ENCODE measurements around the gene DTX4.
"Not testable (repeated sequence)": the region's sequence is repeated elsewhere in the genome, so short reads cannot be mapped to it uniquely, and the experiment has no call there.

DTX4 gene

DNA sequence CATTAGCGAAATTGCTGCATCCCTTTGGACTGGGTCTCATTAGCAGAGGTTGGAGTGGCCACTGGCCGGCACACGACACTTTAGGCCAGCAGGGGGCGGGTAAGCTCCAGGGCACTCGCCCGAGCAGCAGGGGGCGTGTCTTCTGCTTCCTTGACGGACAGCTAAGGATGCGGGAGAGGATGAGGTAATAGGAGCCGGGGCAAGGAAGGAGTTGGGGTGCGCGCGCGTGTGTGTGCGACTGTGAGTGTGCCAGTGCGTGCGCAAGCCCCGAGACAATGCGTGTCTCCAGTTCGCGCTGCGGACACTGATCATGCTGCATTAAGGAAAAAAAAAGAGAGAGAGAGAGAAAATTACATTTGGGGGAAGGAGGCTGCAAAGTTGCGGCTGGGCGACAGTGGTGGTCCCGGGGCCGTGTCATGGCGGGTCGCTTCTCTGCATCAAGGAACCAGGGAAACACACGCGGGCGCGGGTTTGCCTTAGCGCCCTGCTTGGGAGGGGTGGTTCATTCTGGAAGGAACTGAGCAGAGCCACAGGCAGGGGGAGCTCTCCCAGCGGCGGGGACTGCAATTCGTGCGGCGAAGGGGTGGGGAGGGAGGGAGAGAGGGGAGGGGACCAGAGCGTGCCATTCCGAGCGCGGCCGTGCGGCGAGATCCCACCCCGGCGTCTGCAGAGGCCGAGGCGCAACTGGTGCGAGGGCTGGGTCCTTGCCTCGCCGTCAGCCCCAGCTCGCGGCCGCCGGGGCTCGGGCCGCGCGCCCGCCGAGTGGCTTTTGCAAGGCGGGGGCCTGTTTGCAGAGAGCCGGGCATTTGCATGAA is at the start of gene DTX4:
Gene DTX4, plus strand, starts transcription at position 625 of the 815 bp plus-strand sequence. CDS start 464 bp downstream, outside the sequence.
- DNase-seq (ENCODE audit: low read depth in 2 of 3, low spot score in 1 of 3), result peak; percentile 80 to 90 (median 89)

DNA sequence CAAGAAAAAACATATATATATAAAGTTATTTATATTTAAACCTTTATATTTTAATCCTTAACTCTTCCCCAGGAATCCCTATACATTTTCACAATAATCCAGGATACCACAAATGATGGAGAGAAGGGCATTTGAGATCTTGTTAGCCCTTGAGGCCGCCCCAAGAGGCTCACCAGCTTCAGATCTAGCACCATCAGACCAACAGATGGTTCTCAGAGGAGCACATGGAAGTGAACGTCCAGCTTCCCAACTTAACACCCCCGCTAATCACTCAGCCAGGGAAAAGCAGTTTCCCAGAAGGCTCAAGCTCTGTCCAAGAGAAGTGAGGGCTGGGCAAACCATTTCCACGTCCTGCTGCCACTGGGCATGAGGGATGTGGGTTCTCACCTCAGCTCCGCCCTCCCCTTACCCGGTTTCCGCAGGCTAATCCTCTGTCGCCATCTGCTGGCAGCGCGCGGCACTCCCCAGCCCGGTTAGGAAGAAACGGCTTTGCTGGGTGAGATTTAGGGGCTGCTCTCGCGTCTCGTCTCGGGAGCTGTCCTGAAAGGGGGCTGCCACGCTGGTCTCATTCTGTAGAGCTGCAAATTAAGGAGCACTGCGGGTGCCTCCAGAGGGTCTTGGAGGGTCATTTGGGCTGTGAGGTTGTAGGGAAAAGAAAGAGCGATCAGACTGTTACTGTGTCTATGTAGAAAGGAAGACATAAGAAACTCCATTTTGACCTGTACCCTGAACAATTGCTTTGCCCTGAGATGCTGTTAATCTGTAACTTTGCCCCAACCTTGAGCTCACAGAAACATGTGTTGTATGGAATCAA is 36.1 kb upstream of the DTX4 start:
- peak; percentile 74 to 91 (median 83) for DNase-seq (ENCODE audit: low read depth in 2 of 3, low spot score in 1 of 3)

DNA sequence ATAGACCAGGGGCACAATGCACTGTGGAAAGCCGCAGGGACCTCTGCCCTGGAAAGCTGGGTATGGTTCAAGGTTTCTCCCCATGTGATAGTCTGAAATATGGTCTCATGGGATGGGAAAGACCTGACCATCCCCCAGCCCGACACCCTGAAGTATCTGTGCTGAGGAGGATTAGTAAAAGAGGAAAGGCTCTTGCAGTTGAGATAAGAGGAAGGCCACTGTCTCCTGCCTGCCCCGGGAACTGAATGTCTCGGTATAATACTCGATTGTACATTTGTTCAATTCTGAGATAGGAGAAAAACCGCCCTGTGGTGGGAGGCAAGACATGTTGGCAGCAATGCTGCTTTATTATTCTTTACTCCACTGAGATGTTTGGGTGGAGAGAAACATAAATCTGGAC is 35.4 kb upstream of the DTX4 start:
- DNase-seq (ENCODE audit: low read depth in 2 of 3, low spot score in 1 of 3), result not testable (repeated sequence)

DNA sequence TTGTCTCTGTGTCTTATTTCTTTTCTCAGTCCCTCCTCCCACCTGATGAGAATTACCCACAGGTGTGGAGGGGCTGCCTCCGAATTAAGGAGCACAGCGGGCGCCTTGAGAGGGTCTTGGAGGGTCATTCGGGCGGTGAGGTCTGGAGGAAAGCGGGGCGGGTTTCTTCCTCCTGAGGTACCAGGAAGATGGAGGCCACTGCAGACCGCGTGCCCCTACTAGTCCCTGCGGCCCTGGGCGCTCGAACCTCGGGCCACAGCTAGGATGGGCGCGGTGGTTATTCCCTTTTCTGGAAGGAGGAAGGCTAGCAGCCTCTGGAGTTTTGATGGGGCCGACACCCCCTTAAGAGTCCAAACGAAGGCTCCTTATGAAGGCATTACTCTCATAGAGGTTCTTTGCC is 34.7 kb upstream of the DTX4 start:
- DNase-seq (ENCODE audit: low read depth in 2 of 3, low spot score in 1 of 3), result no peak

DNA sequence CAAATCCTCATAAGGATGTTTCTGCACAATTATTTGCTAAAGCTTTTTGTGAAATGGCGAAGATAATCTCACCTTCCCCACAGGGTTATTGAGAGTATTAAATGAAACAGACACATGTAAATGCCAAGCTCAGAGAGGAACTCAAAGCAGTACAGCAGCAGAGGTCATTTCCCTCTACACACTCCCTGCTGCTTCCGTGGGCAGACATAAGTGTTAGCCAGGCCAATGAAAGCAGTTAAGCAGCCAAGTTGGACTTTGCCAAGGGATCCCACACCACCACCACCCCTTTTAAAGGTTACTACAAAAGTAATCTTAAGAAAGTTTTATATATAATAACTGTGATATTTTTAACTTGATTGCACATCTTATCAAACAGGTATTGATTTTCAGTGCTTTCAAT is 33.3 kb upstream of the DTX4 start:
- no peak for DNase-seq (ENCODE audit: low read depth in 2 of 3, low spot score in 1 of 3)

DNA sequence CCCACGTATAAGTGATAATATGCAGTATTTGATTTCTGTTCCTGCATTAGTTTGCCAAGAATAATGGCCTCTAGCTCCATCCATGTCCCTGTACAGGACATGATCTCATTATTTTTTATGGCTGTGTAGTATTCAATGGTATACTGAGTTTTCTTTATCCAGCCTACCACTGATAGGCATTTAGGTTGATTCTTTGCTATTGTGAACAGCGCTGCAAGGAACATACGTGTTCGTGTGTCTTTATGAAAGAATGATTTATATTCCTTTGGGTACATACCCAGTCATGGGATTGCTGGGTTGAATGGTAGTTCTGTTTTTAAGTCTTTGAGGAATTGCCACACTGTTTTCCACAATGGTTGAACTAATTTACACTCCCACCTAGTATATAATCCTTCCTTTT is 30.7 kb upstream of the DTX4 start:
- no peak for DNase-seq (ENCODE audit: low read depth in 2 of 3, low spot score in 1 of 3)

DNA sequence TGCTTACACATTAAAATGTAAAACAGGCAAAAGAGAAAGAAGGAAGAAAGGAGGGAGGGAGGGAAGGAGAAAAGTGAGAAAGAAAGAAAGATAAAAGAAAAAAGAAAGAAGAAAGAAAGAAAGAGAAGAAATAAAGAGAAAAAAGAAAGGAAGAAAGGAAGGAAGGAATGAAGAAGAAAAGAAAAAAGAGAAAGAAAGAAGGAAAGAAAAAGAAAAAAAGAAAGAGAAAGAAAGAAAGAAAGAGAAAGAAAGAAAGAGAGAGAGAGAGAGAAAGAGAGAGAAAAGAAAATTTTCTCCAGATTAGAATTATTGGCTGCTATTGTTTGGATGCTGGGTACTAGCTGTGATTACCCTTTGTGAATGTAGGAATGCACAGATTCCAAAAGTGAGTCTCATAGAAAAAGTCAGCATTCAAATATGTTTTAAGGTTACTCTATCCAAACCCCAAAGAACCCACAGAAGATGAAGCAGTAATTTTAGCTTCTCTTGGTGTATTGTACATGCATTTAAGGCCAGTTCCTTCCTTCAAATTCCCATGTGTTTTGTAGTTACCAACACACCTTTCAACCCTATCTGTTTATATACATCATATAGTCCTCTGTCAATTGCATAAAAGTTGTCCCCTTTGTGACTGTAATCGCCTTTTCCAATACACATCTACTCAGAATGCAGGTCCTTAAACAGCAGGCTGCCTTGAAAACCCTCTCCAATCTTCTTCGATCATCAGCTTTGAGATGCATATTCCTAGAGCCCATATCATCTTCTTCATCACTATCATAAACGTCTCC is 30.1 kb upstream of the DTX4 start:
- no peak for DNase-seq (ENCODE audit: low read depth in 2 of 3, low spot score in 1 of 3)

DNA sequence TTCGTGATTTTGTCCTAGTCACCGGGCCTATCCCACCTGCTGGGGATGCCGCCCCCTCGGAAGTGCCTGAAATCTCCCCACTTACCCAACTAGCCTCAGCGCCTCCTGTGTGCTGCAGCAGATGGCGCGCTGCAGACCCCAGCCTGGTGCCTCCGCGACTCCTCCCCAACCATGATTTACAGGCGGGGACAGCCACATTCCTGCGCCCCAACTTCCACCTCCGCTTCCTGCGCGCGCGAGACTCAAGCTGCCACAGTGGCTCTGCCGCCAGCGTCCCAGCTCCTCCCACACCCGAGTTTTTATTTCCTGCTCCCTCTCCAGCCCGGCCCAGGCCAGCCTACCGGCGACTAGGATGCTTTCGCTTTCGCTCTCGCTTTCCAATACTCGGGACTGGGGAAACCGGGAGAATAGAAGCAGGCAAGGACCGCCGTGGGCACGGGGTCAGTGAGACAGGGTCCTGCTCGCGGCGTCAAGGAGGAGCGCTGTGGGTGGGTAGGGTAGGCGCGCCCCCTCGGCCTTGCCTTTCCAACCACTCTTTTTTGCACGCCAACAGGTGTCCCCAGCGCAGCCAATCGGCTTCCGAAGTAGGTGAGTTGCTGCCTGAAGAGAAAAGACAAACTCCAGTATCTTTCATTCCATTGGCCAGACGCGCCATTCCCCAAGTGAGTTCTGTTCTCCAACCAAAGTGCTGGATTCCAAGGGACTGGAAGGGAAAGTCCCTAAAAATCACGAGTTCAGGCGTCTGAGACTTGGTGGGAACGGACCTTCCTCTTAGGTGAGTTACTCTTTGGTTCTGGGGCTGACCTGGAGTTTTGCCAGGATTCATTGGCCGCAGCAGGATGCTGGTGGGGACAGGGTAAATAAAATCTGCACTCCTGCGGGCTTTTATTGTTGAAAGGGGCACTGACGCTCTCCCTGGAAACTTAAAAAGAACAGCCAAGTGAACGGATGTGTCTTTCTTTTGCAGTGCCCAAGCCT is 29.1 kb upstream of the DTX4 start, which contains the start of gene FAM111A:
Gene FAM111A, plus strand, starts transcription at position 327 of the 978 bp plus-strand sequence. CDS start 6,017 bp downstream, outside the sequence.
- peak; percentile 63 to 80 (median 68) for DNase-seq (ENCODE audit: low read depth in 2 of 3, low spot score in 1 of 3)

DNA sequence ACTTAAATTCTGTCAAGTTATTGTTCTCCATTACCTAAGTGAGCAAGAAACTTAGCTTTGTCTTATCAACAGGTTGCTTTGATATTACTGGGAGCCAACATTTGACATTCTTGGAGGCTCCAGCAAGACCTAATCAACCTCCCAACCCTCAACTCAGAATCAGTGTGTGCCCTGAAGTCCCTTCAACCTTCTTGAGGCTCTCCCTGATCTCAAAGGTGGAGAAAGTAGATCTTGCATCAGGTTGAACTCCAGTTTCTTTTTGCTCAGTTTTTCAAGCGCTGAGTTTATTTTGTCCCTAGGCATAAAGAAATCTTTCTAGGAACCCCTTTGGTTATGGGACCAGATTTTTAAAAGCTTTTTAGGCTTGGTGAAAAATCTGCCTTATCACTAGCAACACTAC is 27.8 kb upstream of the DTX4 start:
- no peak for DNase-seq (ENCODE audit: low read depth in 2 of 3, low spot score in 1 of 3)

DNA sequence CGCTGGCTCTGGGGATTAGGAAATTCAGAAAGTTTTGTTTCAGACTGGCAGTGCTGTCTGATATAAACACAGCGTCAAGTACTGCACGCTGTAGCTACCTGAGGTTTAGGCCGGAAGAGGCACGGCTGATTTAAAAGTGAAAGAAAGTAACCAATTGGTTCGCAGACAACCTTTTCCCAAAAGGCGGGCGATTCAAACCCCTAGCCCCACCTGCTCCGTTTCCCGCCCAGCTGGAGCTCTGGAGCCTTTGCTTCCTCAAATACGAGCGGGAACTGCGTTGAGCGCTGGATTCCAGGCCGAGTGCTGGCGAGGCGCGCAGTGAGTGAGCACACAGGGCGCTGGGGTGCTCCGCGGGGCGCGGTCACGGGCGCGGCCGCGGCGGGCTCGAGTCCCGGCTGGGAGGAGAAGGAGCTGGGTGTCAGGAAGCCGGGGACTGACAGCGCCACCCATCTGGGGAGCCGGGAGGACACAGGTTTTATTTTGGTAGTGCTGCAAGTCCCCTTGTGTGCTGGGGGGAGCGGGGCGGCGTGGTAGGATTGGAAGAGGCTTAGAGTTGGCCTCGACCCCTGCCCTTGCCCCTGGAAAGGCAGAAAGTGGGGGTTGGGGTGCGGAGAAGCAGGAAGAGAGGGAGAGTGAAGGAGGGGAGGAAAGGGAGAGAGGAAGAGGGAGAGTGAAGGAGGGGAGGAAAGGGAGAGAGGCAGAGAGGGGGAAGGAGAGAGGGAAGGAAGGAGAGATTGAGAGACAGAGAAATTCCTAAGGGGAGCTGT is 27.2 kb upstream of the DTX4 start:
- DNase-seq (ENCODE audit: low read depth in 2 of 3, low spot score in 1 of 3), result peak; percentile 61 to 68 (median 63)

DNA sequence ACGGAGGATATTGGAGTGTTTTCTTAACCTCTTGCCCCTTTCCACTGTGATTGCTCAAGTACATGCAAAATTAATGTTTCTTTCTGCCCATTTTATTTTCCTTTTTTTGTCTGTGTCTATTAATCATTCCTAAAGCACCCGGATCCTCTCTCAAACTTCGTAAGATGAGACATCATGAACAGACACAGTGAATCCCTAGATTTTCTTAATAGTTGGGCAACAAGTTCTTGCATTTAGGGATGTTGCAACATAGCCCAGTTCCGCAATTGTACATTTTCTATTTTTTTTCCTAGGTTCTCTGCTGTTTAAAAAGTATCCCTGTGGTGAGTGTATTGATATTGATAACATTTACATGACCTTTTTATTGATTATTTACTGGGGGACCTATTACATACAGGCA is 26.4 kb upstream of the DTX4 start:
- DNase-seq (ENCODE audit: low read depth in 2 of 3, low spot score in 1 of 3), result no peak

DNA sequence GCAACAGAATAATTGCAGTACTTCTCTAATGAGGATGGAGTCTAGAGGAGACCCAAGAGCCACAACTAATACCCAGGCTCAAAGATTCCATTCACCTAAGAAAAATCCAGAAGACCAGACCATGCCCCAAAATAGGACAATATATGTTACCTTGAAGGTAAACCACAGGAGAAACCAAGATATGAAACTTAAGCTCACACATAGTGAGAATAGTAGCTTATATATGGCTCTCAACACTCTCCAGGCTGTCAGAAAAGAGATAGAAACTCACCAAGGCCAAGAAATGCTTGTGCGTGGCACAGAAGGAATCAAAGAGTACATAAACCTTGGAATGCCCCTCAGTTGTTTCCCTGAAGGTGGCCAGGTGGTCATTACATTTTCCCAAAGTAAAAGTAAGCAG is 20.2 kb upstream of the DTX4 start:
- DNase-seq (ENCODE audit: low read depth in 2 of 3, low spot score in 1 of 3), result no peak

DNA sequence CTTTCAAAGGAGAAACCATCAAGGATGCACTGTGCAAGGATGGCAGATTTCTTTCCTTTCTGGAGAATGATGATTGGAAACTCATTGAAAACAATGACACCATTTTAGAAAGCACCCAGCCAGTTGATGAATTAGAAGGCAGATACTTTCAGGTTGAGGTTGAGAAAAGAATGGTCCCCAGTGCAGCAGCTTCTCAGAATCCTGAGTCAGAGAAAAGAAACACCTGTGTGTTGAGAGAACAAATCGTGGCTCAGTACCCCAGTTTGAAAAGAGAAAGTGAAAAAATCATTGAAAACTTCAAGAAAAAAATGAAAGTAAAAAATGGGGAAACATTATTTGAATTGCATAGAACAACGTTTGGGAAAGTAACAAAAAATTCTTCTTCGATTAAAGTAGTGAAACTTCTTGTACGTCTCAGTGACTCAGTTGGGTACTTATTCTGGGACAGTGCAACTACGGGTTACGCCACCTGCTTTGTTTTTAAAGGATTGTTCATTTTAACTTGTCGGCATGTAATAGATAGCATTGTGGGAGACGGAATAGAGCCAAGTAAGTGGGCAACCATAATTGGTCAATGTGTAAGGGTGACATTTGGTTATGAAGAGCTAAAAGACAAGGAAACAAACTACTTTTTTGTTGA is 19.5 kb upstream of the DTX4 start:
- no peak for DNase-seq (ENCODE audit: low read depth in 2 of 3, low spot score in 1 of 3)

DNA sequence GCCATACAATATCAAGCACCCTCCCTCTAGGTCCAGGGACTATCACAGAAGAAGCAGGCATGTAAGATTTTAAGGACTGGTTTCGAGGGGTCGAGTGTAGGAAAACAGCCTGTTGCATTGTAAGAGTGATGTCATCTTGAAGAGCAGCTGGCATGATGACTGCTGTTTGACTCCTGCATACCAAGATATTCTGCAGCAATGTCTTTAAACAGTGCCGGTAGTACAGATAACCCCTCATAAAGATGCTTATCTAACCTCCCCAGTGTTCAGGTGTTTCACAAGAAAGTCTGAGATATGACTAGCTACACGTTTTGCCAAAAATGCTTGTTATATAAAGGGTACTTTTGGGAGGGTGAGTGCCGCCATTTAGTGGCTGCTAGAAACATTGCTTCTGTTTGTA is 17.3 kb upstream of the DTX4 start:
- no peak for DNase-seq (ENCODE audit: low read depth in 2 of 3, low spot score in 1 of 3)

DNA sequence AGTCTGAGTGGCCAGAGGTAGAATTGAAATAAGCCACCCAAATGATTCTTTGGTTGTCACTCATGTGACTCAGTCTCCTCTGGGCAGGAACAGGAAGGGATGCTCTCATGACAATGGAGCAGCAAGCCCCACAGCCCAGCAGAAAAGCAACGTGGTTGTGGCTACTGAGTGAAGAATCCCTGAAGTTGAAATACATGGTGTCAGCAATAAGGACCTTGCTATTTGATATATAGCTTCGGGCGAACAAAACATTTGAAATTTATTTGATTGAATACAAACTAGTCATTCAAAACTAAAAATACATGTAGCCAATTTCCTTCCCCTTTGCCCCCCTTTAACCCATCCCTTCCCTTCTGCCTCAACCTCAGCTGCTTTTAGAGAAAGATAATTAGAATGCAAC is 14.5 kb upstream of the DTX4 start:
- no peak for DNase-seq (ENCODE audit: low read depth in 2 of 3, low spot score in 1 of 3)

DNA sequence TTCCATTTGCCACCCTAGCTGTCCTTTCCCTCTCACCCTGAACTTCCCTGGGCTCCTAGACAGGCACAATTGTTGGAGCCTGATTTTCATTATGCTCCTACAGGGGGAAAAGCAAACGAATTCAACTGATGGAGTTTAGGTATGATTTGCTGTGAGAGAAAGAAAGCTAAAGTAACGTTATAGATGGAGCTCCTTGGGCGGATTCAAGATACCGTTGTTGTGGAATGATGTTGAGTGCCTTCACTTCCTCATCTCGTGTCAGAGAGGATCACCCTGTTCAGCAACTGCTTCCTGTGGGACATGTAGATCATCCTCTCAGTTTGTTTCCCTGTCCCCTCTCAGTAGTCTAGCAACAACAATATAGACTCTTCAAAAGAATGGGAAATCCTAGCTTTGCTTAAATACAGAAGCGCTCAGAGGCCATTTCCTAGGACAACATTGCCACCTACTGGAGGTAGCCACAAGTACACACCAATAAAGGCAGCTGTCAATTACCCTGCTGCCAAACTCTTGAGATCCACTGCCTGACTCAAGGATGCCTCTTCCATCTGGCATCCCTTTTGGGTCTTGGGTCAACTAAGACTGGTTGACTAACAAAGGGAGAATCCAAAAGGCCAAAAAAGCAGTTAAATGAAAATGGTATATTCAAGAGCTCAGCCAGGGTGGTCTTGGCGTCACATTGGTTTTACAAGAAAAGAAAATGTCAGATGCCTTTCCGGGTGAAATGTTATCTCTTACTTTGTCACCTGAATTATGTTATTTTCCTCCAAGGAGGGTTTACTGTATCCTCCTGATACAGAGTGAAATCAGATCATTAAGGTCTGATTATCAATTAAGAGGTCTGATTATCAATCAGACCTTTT is 13.5 kb upstream of the DTX4 start:
- DNase-seq (ENCODE audit: low read depth in 2 of 3, low spot score in 1 of 3), result peak in 1 of 3 donors; percentile 54

DNA sequence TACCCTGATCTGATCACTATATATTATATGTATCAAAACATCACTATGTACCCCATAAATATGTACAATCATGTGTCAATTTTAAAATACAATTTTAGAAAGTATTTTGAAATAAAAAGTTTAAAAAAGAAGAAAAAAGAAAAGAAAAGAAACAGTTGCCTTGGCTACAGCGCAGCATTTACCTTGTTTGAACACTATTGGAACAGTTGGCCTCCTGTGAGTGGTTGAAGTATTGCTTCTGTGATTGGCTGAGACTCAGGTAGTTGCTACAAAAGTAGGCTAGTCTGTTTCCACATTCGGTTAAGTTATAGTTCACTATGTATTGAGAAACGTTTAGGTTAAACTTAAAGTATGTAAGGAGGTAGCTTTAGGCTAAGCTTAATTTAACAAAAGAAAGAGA is 7.9 kb upstream of the DTX4 start:
- DNase-seq (ENCODE audit: low read depth in 2 of 3, low spot score in 1 of 3), result no peak
